Liver (tissue), 9 donors: Measurements from ENCODE around the gene ITGA7. TPM values are rescaled to one million over a fixed set of nuclear protein-coding genes. Genes with fewer than 3 reads are reported as not detected.

Experiments
- DNase-seq: peaks from one replicate; pipeline ENCODE4 v3.0.0-alpha.2; 2017; ENCODE audit warnings: low spot score
- H3K27ac ChIP-seq, 2 donors: one replicate each; pipeline ENCODE4 v1.7.0; 2013; ENCODE audit warnings: inconsistent platforms in 2 of 2, low read length in 2 of 2, control low read depth in 1 of 2, low read depth in 1 of 2, mild to moderate bottlenecking in 1 of 2
- H3K27me3 ChIP-seq, 4 donors: one replicate each; pipeline versions ENCODE4 v1.6.1 to v1.7.0; 2013; ENCODE audit warnings: low read length in 3 of 4, inconsistent platforms in 1 of 4, mild to moderate bottlenecking in 1 of 4, moderate library complexity in 1 of 4; ENCODE audit not compliant: control insufficient read depth in 4 of 4, insufficient read depth in 4 of 4
- H3K36me3 ChIP-seq, 4 donors: one replicate each; pipeline versions ENCODE4 v1.6.1 to v1.7.0; 2013; ENCODE audit warnings: low read length in 3 of 4, mild to moderate bottlenecking in 3 of 4, low read depth in 1 of 4, moderate library complexity in 1 of 4; ENCODE audit not compliant: control insufficient read depth in 4 of 4, insufficient read depth in 3 of 4
- H3K4me1 ChIP-seq, 4 donors: one replicate each; pipeline versions ENCODE4 v1.6.1 to v1.7.0; 2013; ENCODE audit warnings: low read length in 3 of 4, mild to moderate bottlenecking in 3 of 4, moderate library complexity in 1 of 4; ENCODE audit not compliant: control insufficient read depth in 4 of 4, insufficient read depth in 4 of 4
- H3K4me3 ChIP-seq, 3 donors: one replicate each; pipeline versions ENCODE4 v1.6.1 to v1.7.0; 2013; ENCODE audit warnings: low read length in 3 of 3, control low read depth in 1 of 3, low read depth in 1 of 3, mild to moderate bottlenecking in 1 of 3
- H3K9ac ChIP-seq, 2 donors: one replicate each; pipeline ENCODE4 v1.7.0; 2013; ENCODE audit warnings: low read length in 2 of 2, mild to moderate bottlenecking in 2 of 2, moderate library complexity in 2 of 2, control low read depth in 1 of 2, low read depth in 1 of 2
- H3K9me3 ChIP-seq, 4 donors: one replicate each; pipeline versions ENCODE4 v1.6.1 to v1.7.0; 2013; ENCODE audit warnings: low read length in 3 of 4; ENCODE audit not compliant: control insufficient read depth in 4 of 4
- ATF3 ChIP-seq: IDR thresholded peaks from 2 replicates; pipeline ENCODE4 v1.6.1; 2016; ENCODE audit warnings: antibody characterized with exemption
- CTCF ChIP-seq: fragments of 150-350 bp; IDR thresholded peaks from 2 replicates; pipeline ENCODE4 v1.5.1; 2017; ENCODE audit warnings: improper control_type of control experiment, low read depth, low read length; ENCODE audit not compliant: missing input control
- EGR1 ChIP-seq, 2 donors: IDR thresholded peaks; 2 replicates each; pipeline ENCODE4 v1.6.1; 2016 to 2018; ENCODE audit warnings: antibody characterized with exemption in 2 of 2, low read depth in 2 of 2
- GABPA ChIP-seq, 2 donors: IDR thresholded peaks in 1 of 2; conservative IDR thresholded peaks in 1 of 2; 2 replicates each; pipeline ENCODE4 v1.6.1; 2016; ENCODE audit warnings: antibody characterized with exemption in 2 of 2, mild to moderate bottlenecking in 1 of 2, moderate library complexity in 1 of 2
- HNF4A ChIP-seq, 2 donors: conservative IDR thresholded peaks; 2 replicates each; pipeline ENCODE4 v1.6.1; 2016; ENCODE audit warnings: antibody characterized with exemption in 2 of 2, mild to moderate bottlenecking in 2 of 2
- MAX ChIP-seq: IDR thresholded peaks from 2 replicates; pipeline ENCODE4 v1.6.1; 2016; ENCODE audit warnings: antibody characterized with exemption
- NR2F2 ChIP-seq: IDR thresholded peaks from 2 replicates; pipeline ENCODE4 v1.6.1; 2016; ENCODE audit warnings: antibody characterized with exemption
- RAD21 ChIP-seq, 2 donors: IDR thresholded peaks; 2 replicates each; pipeline ENCODE4 v1.6.1; 2016; ENCODE audit warnings: antibody characterized with exemption in 2 of 2, mild to moderate bottlenecking in 2 of 2
- REST ChIP-seq: IDR thresholded peaks from 2 replicates; pipeline ENCODE4 v1.6.1; 2016; ENCODE audit warnings: antibody characterized with exemption, mild to moderate bottlenecking
- RXRA ChIP-seq, 2 donors: IDR thresholded peaks; 2 replicates each; pipeline ENCODE4 v1.6.1; 2017 to 2018; ENCODE audit warnings: antibody characterized with exemption in 2 of 2, mild to moderate bottlenecking in 1 of 2
- SP1 ChIP-seq: IDR thresholded peaks from 2 replicates; pipeline ENCODE4 v1.6.1; 2018; ENCODE audit warnings: antibody characterized with exemption, mild to moderate bottlenecking
- TAF1 ChIP-seq: conservative IDR thresholded peaks from 2 replicates; pipeline ENCODE4 v1.6.1; 2016; ENCODE audit warnings: antibody characterized with exemption, mild to moderate bottlenecking
- ZBTB33 ChIP-seq: IDR thresholded peaks from 2 replicates; pipeline ENCODE4 v1.6.1; 2016; ENCODE audit warnings: antibody characterized with exemption
- WGBS: extraction: QIAGEN DNeasy Blood & Tissue Kit; methylation state at CpG from one replicate; pipeline ENCODE4 v1.1.7; 2013; 5-methylcytosine and 5-hydroxymethylcytosine counted together
- polyA plus RNA-seq, 2 donors: library from polyadenylated mRNA; stranded (reverse) in 1 of 2; unstranded in 1 of 2; fragments of 200-250 nt in 1 of 2; fragments of >200 nt in 1 of 2; fragmentation: Nextera tagmentation in 1 of 2; extraction: Ambion mirVana in 1 of 2; gene quantifications; one replicate each; pipeline versions ENCODE4 v1.2.1 to v1.2.3, GENCODE V29; 2013 to 2015
- total RNA-seq, 2 donors: library from RNA; depleted of rRNA; stranded (reverse); fragments of >200 nt; gene quantifications; one replicate each; pipeline ENCODE4 v1.2.3, GENCODE V29; 2014
- donor health status: healthy.
- donor health status: healthy.
- donor health status: healthy.
- donor health status: healthy.
- donor health status: healthy.

Gene ITGA7
- total and polyA plus RNA-seq, 4 donors = 0.98 to 4.9 (median 3.3) TPM

- Histone ChIP-seq H3K9me3 (no peaks in the 10 kb centered on the region), H3K27me3 (no peaks in the 10 kb centered on the region), H3K36me3 (no peaks in the 10 kb centered on the region), H3K9ac (no peak overlapping the region), H3K4me3 (no peak overlapping the region), H3K4me1 (peaks cover 0 to 21% (median 11%) of the 10 kb centered on the region in 4 donors), H3K27ac (no peak overlapping the region)
- TF ChIP-seq RAD21 (IDR thresholded peaks at IDR 0.05) (no peak), TAF1 (no peak), GABPA (IDR thresholded peaks at IDR 0.05 in 1 of 2, conservative IDR thresholded peaks at IDR 0.05 in 1 of 2) (no peak), RXRA (IDR thresholded peaks at IDR 0.05) (no peak), MAX (no peak), SP1 (no peak)
- no peak for DNase-seq
- WGBS = 92% methylated on average over 17 of the region's 17 CpGs
Observed at GRCh38 chr12:55654511-55655214, 53.0 kb downstream of the ITGA7 start.

GRCh38 chr12:55653031-55653430 lies 54.7 kb downstream of the ITGA7 start:
- no peak overlapping the region for H3K4me3 ChIP-seq
- H3K36me3 ChIP-seq = no peaks in the 10 kb centered on the region
- no peak for TF ChIP-seq TAF1
- TF ChIP-seq NR2F2 = no peak
- no peak for TF ChIP-seq GABPA (IDR thresholded peaks at IDR 0.05 in 1 of 2, conservative IDR thresholded peaks at IDR 0.05 in 1 of 2)
- no peak for TF ChIP-seq HNF4A (conservative IDR thresholded peaks at IDR 0.05)
- TF ChIP-seq EGR1 (IDR thresholded peaks at IDR 0.05; ENCODE audit: low read depth in 2 of 2) = no peak
- no peak overlapping the region for H3K27ac ChIP-seq
- peaks cover 0 to 9% (median 5%) of the 10 kb centered on the region in 4 donors for H3K4me1 ChIP-seq
- H3K9me3 ChIP-seq = no peaks in the 10 kb centered on the region
- no peaks in the 10 kb centered on the region for H3K27me3 ChIP-seq
- 63% methylated on average over 3 of the region's 3 CpGs for WGBS
- H3K9ac ChIP-seq = no peak overlapping the region
- DNase-seq = no peak

GRCh38 chr12:55652352-55652751 lies 55.4 kb downstream of the ITGA7 start:
- DNase-seq = no peak
- no peak overlapping the region for H3K27ac ChIP-seq
- no peak for TF ChIP-seq RXRA (IDR thresholded peaks at IDR 0.05)
- TF ChIP-seq GABPA (IDR thresholded peaks at IDR 0.05 in 1 of 2, conservative IDR thresholded peaks at IDR 0.05 in 1 of 2) = no peak
- TF ChIP-seq CTCF = no peak
- no peak for TF ChIP-seq EGR1 (IDR thresholded peaks at IDR 0.05; ENCODE audit: low read depth in 2 of 2)
- no peak for TF ChIP-seq REST
- TF ChIP-seq MAX = no peak
- no peak for TF ChIP-seq ATF3
- no peak for TF ChIP-seq TAF1
- no peak for TF ChIP-seq ZBTB33
- no peak overlapping the region for H3K9ac ChIP-seq
- H3K36me3 ChIP-seq = no peaks in the 10 kb centered on the region
- no peak overlapping the region for H3K4me3 ChIP-seq
- no peaks in the 10 kb centered on the region for H3K9me3 ChIP-seq
- H3K27me3 ChIP-seq = no peaks in the 10 kb centered on the region
- 70% methylated on average over 3 of the region's 3 CpGs for WGBS
- H3K4me1 ChIP-seq = peaks cover 0 to 2% (median under 1%) of the 10 kb centered on the region in 4 donors
